Stimulated activated CD8-positive, alpha-beta memory T cell treated with anti-CD3 and anti-CD28 coated beads, Interleukin-4, amount 100 ng/mL, for 4 hours (primary cell): ENCODE results near the gene CPED1.
"Not testable (repeated sequence)": the region's sequence is repeated elsewhere in the genome, so short reads cannot be mapped to it uniquely, and the experiment has no call there.

ENCODE experiments used
- DNase-seq, 2 donors: peaks; one replicate each; pipeline ENCODE4 v3.0.0-alpha.2; 2020; ENCODE audit warnings: low read depth in 2 of 2, low spot score in 1 of 2

CPED1 gene

GRCh38 chr7:121062671-121063279 is 74.3 kb downstream of the CPED1 start:
- no peak for DNase-seq

GRCh38 chr7:121067717-121068116 is 79.2 kb downstream of the CPED1 start:
- DNase-seq = not testable (repeated sequence)

- DNase-seq = no peak
Measured at GRCh38 chr7:121069346-121070100, 81.0 kb downstream of the CPED1 start.

GRCh38 chr7:121071132-121071531 is 82.6 kb downstream of the CPED1 start:
- no peak for DNase-seq

GRCh38 chr7:121071662-121072061 is 83.2 kb downstream of the CPED1 start:
- DNase-seq = no peak

- no peak for DNase-seq
Measured at GRCh38 chr7:121072826-121073225, 84.3 kb downstream of the CPED1 start.

GRCh38 chr7:121073463-121074099 is 85.1 kb downstream of the CPED1 start:
- DNase-seq = no peak

- DNase-seq = not testable (repeated sequence)
Measured at GRCh38 chr7:121075424-121075841, 86.9 kb downstream of the CPED1 start.

- DNase-seq = no peak
Measured at GRCh38 chr7:121075952-121076349, 87.4 kb downstream of the CPED1 start.

- no peak for DNase-seq
Measured at GRCh38 chr7:121076350-121077164, 88.0 kb downstream of the CPED1 start.

- DNase-seq = no peak
Measured at GRCh38 chr7:121077165-121077630, 88.7 kb downstream of the CPED1 start.

- no peak for DNase-seq
Measured at GRCh38 chr7:121078701-121079227, 90.3 kb downstream of the CPED1 start.

GRCh38 chr7:121079425-121080169 is 91.1 kb downstream of the CPED1 start:
- DNase-seq = no peak

GRCh38 chr7:121080257-121080912 is 91.9 kb downstream of the CPED1 start:
- no peak for DNase-seq

GRCh38 chr7:121080913-121081326 is 92.4 kb downstream of the CPED1 start:
- DNase-seq = no peak

GRCh38 chr7:121081327-121081936 is 92.9 kb downstream of the CPED1 start:
- no peak for DNase-seq

GRCh38 chr7:121082400-121083101 is 94.0 kb downstream of the CPED1 start:
- DNase-seq = no peak

GRCh38 chr7:121083138-121083789 is 94.8 kb downstream of the CPED1 start:
- DNase-seq = no peak
